ENCODE measurements around the gene TFPT. TPM values are rescaled to one million over a fixed set of nuclear protein-coding genes. Genes with fewer than 3 reads are reported as not detected.

TFPT gene
- total and polyA plus RNA-seq, 3 experiments from 2014 or later, result 25.0 to 33.1 (median 32.9) TPM

DNA sequence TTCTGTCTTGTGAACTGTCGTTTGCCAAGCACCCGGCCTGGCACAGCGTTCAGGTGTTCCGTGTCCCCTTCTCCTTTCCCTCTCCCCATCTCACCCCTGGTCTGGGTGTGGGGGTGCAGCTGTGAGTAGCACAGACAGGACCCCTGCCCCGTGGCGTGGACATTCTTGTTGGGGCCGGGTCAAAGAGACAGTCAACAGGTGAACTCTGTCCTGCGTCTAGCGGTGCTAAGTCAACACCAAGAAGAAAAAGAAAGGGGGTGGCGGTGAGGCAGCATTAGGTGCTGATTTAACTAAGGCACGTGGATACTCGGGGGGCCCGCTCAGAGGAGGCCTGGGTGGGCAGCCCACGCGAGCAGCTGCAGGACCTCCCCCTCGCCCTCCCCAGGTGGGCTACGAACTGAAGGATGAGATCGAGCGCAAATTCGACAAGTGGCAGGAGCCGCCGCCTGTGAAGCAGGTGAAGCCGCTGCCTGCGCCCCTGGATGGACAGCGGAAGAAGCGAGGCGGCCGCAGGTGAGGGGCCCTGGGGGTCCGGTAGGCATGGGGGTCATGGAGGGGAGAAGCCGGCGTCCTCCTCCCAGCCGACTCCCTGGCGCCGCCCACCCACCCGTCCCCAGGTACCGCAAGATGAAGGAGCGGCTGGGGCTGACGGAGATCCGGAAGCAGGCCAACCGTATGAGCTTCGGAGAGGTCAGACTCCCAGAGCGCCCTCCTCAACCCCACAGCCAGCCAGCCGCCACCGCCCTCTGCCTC, 12.4 kb upstream of the TFPT start:
- no peak overlapping the region for H3K4me3 ChIP-seq (ENCODE audit: low read length)
- H3K27me3 ChIP-seq (ENCODE audit: insufficient read depth, low read length, poor library complexity, severe bottlenecking), result no peaks in the 10 kb centered on the region
- Mint-ChIP-seq H3K4me1 (no peaks in the 10 kb centered on the region), H3K27ac (peak overlapping the region in 1 of 8 donors; percentile 86), H3K27me3 (no peaks in the 10 kb centered on the region), H3K36me3 (peaks cover 0 to 76% (median 9%) of the 10 kb centered on the region in 3 donors), H3K9me3 (no peaks in the 10 kb centered on the region), H3K4me3 (no peak overlapping the region)
- H3K36me3 ChIP-seq (ENCODE audit: insufficient read depth, low read length), result peaks cover 18% of the 10 kb centered on the region
- no peak for DNase-seq
- no peak overlapping the region for H3K27ac ChIP-seq (ENCODE audit: low read depth, low read length)
- CTCF ChIA-PET, result no interaction called here
- H3K4me1 ChIP-seq (ENCODE audit: insufficient read depth, low read length), result no peaks in the 10 kb centered on the region
- no peaks in the 10 kb centered on the region for H3K9me3 ChIP-seq (ENCODE audit: low read length)
- POLR2A ChIA-PET, result interaction anchor here (1.0 kb wide), 1 partner anchor 9 kb away, joined by 4 read pairs; the partner anchor contains the start of gene CNOT3

DNA sequence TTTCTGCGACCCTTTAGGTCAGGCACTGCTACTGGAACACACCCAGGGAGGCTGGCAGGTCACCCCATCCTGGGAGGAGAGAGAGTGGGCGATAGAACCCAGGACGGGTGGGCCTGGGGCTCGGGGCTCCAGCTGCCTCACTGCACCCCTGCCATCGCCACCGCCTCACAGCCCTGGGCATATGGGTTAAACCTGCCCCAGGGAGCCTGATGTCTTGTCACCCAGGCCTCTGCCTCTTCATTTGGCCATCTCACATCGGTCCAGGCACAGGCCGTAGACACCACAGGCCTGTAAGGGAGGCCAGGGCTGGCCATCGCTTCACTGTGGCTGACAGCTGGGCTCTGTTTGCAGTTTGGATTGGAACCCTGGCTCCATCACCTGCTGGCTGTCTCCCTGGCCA, 10.3 kb upstream of the TFPT start:
- no peak overlapping the region for H3K27ac ChIP-seq (ENCODE audit: low read depth, low read length)
- ChIA-PET CTCF (no interaction called here), POLR2A (no interaction called here)
- no peaks in the 10 kb centered on the region for H3K9me3 ChIP-seq (ENCODE audit: low read length)
- no peak overlapping the region for H3K4me3 ChIP-seq (ENCODE audit: low read length)
- peak overlapping the region in 1 of 8 donors; percentile 89 for H3K27ac Mint-ChIP-seq
- H3K4me1 Mint-ChIP-seq, result no peaks in the 10 kb centered on the region
- no peak for DNase-seq
- peaks cover 35% of the 10 kb centered on the region for H3K36me3 ChIP-seq (ENCODE audit: insufficient read depth, low read length)
- H3K36me3 Mint-ChIP-seq, result peaks cover 0 to 83% (median 12%) of the 10 kb centered on the region in 3 donors
- H3K9me3 Mint-ChIP-seq, result no peaks in the 10 kb centered on the region
- no peaks in the 10 kb centered on the region for H3K4me1 ChIP-seq (ENCODE audit: insufficient read depth, low read length)
- H3K27me3 Mint-ChIP-seq, result no peaks in the 10 kb centered on the region
- H3K4me3 Mint-ChIP-seq, result no peak overlapping the region
- H3K27me3 ChIP-seq (ENCODE audit: insufficient read depth, low read length, poor library complexity, severe bottlenecking), result no peaks in the 10 kb centered on the region

DNA sequence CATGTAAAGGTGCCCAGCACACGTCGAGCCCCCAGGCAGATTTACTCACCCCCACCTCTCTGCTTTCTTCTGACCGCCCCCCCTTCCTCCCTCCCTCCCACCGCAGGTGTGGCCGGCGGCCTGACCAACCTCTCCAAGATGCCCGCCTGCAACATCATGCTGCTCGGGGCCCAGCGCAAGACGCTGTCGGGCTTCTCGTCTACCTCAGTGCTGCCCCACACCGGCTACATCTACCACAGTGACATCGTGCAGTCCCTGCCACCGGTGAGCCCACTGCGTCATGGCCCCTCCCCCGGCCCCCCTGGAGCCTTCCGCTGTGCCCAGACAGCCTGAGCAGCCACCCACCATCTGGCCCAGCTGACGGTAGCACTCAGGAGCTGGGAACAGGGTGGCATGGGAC, 8.9 kb upstream of the TFPT start:
- ChIA-PET CTCF (interaction anchor here (1.0 kb wide), 1 partner anchor 13 kb away, joined by 3 read pairs; no protein-coding TSS in a partner anchor), POLR2A (interaction anchor here (0.7 kb wide), 1 partner anchor 76 kb away, joined by 4 read pairs; the partner anchor contains the start of gene RPS9)
- Histone ChIP-seq H3K9me3 (ENCODE audit: low read length) (no peaks in the 10 kb centered on the region), H3K4me1 (ENCODE audit: insufficient read depth, low read length) (no peaks in the 10 kb centered on the region), H3K27me3 (ENCODE audit: insufficient read depth, low read length, poor library complexity, severe bottlenecking) (no peaks in the 10 kb centered on the region), H3K4me3 (ENCODE audit: low read length) (no peak overlapping the region), H3K27ac (ENCODE audit: low read depth, low read length) (no peak overlapping the region), H3K36me3 (ENCODE audit: insufficient read depth, low read length) (peaks cover 47% of the 10 kb centered on the region)
- H3K4me1 Mint-ChIP-seq, result no peaks in the 10 kb centered on the region
- no peak overlapping the region for H3K4me3 Mint-ChIP-seq
- H3K9me3 Mint-ChIP-seq, result no peaks in the 10 kb centered on the region
- H3K36me3 Mint-ChIP-seq, result peaks cover 0 to 88% (median 17%) of the 10 kb centered on the region in 3 donors
- H3K27me3 Mint-ChIP-seq, result no peaks in the 10 kb centered on the region
- H3K27ac Mint-ChIP-seq, result peak overlapping the region in 1 of 8 donors; percentile 36
- no peak for DNase-seq

DNA sequence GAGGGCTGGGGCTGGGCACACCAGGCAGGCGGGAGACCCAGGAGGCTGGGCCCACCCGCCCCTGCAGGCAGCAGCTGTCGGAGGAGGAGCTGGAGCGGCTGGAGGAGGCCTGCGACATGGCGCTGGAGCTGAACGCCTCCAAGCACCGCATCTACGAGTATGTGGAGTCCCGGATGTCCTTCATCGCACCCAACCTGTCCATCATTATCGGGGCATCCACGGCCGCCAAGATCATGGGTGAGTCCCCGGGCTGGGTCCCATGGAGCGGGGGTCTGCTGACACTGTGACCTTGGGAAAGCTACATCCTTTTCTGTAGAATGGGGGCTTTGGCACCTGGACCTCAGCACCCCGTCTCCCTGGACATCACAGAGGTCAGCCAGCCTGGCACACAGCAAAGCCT, 8.2 kb upstream of the TFPT start:
- Histone ChIP-seq H3K27ac (ENCODE audit: low read depth, low read length) (no peak overlapping the region), H3K4me3 (ENCODE audit: low read length) (no peak overlapping the region), H3K36me3 (ENCODE audit: insufficient read depth, low read length) (peaks cover 48% of the 10 kb centered on the region), H3K9me3 (ENCODE audit: low read length) (no peaks in the 10 kb centered on the region), H3K4me1 (ENCODE audit: insufficient read depth, low read length) (no peaks in the 10 kb centered on the region), H3K27me3 (ENCODE audit: insufficient read depth, low read length, poor library complexity, severe bottlenecking) (no peaks in the 10 kb centered on the region)
- DNase-seq, result no peak
- H3K4me3 Mint-ChIP-seq, result no peak overlapping the region
- H3K36me3 Mint-ChIP-seq, result peaks cover 0 to 86% (median 17%) of the 10 kb centered on the region in 3 donors
- CTCF ChIA-PET, result interaction anchor here (1.0 kb wide), 1 partner anchor 12 kb away, joined by 3 read pairs; no protein-coding TSS in a partner anchor
- no peaks in the 10 kb centered on the region for H3K9me3 Mint-ChIP-seq
- POLR2A ChIA-PET, result interaction anchor here (0.7 to 1.1 kb wide), 2 partner anchors 14 to 77 kb away, joined by 3 to 4 read pairs; partner anchors contain the start of genes CNOT3 and RPS9
- no peak overlapping the region for H3K27ac Mint-ChIP-seq
- no peaks in the 10 kb centered on the region for H3K4me1 Mint-ChIP-seq
- no peaks in the 10 kb centered on the region for H3K27me3 Mint-ChIP-seq

- H3K27me3 ChIP-seq (ENCODE audit: insufficient read depth, low read length, poor library complexity, severe bottlenecking), result no peaks in the 10 kb centered on the region
- no peak for DNase-seq
- H3K4me3 Mint-ChIP-seq, result no peak overlapping the region
- H3K4me3 ChIP-seq (ENCODE audit: low read length), result no peak overlapping the region
- no peaks in the 10 kb centered on the region for H3K9me3 Mint-ChIP-seq
- POLR2A ChIA-PET, result no interaction called here
- CTCF ChIA-PET, result no interaction called here
- no peak overlapping the region for H3K27ac Mint-ChIP-seq
- H3K9me3 ChIP-seq (ENCODE audit: low read length), result no peaks in the 10 kb centered on the region
- peaks cover 9% of the 10 kb centered on the region for H3K4me1 ChIP-seq (ENCODE audit: insufficient read depth, low read length)
- H3K4me1 Mint-ChIP-seq, result peaks cover 11 to 17% (median 12%) of the 10 kb centered on the region in 3 donors
- H3K27ac ChIP-seq (ENCODE audit: low read depth, low read length), result no peak overlapping the region
- H3K36me3 Mint-ChIP-seq, result peaks cover 0 to 78% (median 10%) of the 10 kb centered on the region in 3 donors
- peaks cover 49% of the 10 kb centered on the region for H3K36me3 ChIP-seq (ENCODE audit: insufficient read depth, low read length)
- H3K27me3 Mint-ChIP-seq, result no peaks in the 10 kb centered on the region
Measured at GRCh38 chr19:54121259-54121658, 5.8 kb upstream of the TFPT start.

GRCh38 chr19:54114340-54115108, 933 bp downstream of the TFPT start:
- no peaks in the 10 kb centered on the region for H3K27me3 ChIP-seq (ENCODE audit: insufficient read depth, low read length, poor library complexity, severe bottlenecking)
- Mint-ChIP-seq H3K27ac (peak overlapping the region; percentile 72 to 99 (median 92)), H3K4me1 (peaks cover 39 to 50% (median 43%) of the 10 kb centered on the region in 3 donors), H3K36me3 (peaks cover 0 to 48% (median 4%) of the 10 kb centered on the region in 3 donors), H3K9me3 (peaks cover 0 to 1% (median 0%) of the 10 kb centered on the region in 5 donors), H3K4me3 (peak overlapping the region; percentile 85 to 96 (median 93)), H3K27me3 (peaks cover 0 to 2% of the 10 kb centered on the region in 2 donors)
- POLR2A ChIA-PET, result interaction anchor here (1.1 to 2.7 kb wide), 8 partner anchors 10 to 247 kb away, joined by 4 to 36 read pairs (median 10); partner anchors contain the start of genes CNOT3, LENG1, MBOAT7 and MYADM
- CTCF ChIA-PET, result interaction anchor here (1.6 kb wide), 1 partner anchor 23 kb away, joined by 7 read pairs; the partner anchor contains the start of gene CNOT3
- DNase-seq, result peak; percentile 41 to 74 (median 54)
- H3K27ac ChIP-seq (ENCODE audit: low read depth, low read length), result peak overlapping the region; percentile 80
- no peaks in the 10 kb centered on the region for H3K9me3 ChIP-seq (ENCODE audit: low read length)
- peaks cover 28% of the 10 kb centered on the region for H3K4me1 ChIP-seq (ENCODE audit: insufficient read depth, low read length)
- H3K36me3 ChIP-seq (ENCODE audit: insufficient read depth, low read length), result peaks cover 15% of the 10 kb centered on the region
- peak overlapping the region; percentile 97 for H3K4me3 ChIP-seq (ENCODE audit: low read length)

- H3K27ac Mint-ChIP-seq, result no peak overlapping the region
- ChIA-PET CTCF (no interaction called here), POLR2A (no interaction called here)
- H3K4me1 Mint-ChIP-seq, result peaks cover 22 to 35% (median 29%) of the 10 kb centered on the region in 3 donors
- peaks cover 0 to 67% (median 1%) of the 10 kb centered on the region in 3 donors for H3K36me3 Mint-ChIP-seq
- H3K27me3 ChIP-seq (ENCODE audit: insufficient read depth, low read length, poor library complexity, severe bottlenecking), result no peaks in the 10 kb centered on the region
- no peak overlapping the region for H3K4me3 Mint-ChIP-seq
- H3K27me3 Mint-ChIP-seq, result no peaks in the 10 kb centered on the region
- H3K4me1 ChIP-seq (ENCODE audit: insufficient read depth, low read length), result peaks cover 10% of the 10 kb centered on the region
- no peaks in the 10 kb centered on the region for H3K9me3 ChIP-seq (ENCODE audit: low read length)
- DNase-seq, result peak in 1 of 5 donors; percentile 36
- H3K36me3 ChIP-seq (ENCODE audit: insufficient read depth, low read length), result peaks cover 12% of the 10 kb centered on the region
- no peak overlapping the region for H3K4me3 ChIP-seq (ENCODE audit: low read length)
- H3K9me3 Mint-ChIP-seq, result no peaks in the 10 kb centered on the region
- H3K27ac ChIP-seq (ENCODE audit: low read depth, low read length), result no peak overlapping the region
Measured at GRCh38 chr19:54109651-54110050, 5.8 kb downstream of the TFPT start.
